Progenitor cell of endocrine pancreas (in vitro differentiated cells): Measurements from ENCODE around the gene CABP5. TPM values are rescaled to one million over a fixed set of nuclear protein-coding genes. Genes with fewer than 3 reads are reported as not detected.

Source experiments
- DNase-seq: peaks from one replicate; pipeline ENCODE4 v3.0.0; 2021; ENCODE audit warnings: low spot score; ENCODE audit not compliant: unreplicated experiment
- H3K27ac Mint-ChIP-seq: 2 replicates; pipeline ENCODE4 v1.8.0; 2021; ENCODE audit warnings: mild to moderate bottlenecking, moderate library complexity, mixed read lengths
- H3K27me3 Mint-ChIP-seq: 2 replicates; pipeline ENCODE4 v1.8.0; 2021; ENCODE audit warnings: mixed read lengths
- H3K36me3 Mint-ChIP-seq: 2 replicates; pipeline ENCODE4 v1.8.0; 2022; ENCODE audit warnings: mixed read lengths; ENCODE audit not compliant: insufficient read depth
- H3K4me1 Mint-ChIP-seq: 2 replicates; pipeline ENCODE4 v1.8.0; 2021; ENCODE audit warnings: low read depth, mixed read lengths
- H3K4me3 Mint-ChIP-seq: 2 replicates; pipeline ENCODE4 v1.8.0; 2021; ENCODE audit warnings: low read depth, mild to moderate bottlenecking, moderate library complexity, mixed read lengths
- H3K9me3 Mint-ChIP-seq: 2 replicates; pipeline ENCODE4 v1.8.0; 2021; ENCODE audit warnings: low read depth, mixed read lengths
- total RNA-seq: library from RNA; stranded (reverse); gene quantifications from 2 replicates; pipeline ENCODE4 v1.2.1, GENCODE V29; 2021
- TF ChIP-seq, protein P1 (sequence below): fragments of 200-600 bp; sonication (generic); IDR thresholded peaks from one replicate; pipeline ENCODE4 v1.5.0; 2021; ENCODE audit warnings: antibody characterized with exemption, mild to moderate bottlenecking; ENCODE audit not compliant: unreplicated experiment

CABP5 gene
- total RNA-seq, 1 donor from 2014 or later = not detected

DNA sequence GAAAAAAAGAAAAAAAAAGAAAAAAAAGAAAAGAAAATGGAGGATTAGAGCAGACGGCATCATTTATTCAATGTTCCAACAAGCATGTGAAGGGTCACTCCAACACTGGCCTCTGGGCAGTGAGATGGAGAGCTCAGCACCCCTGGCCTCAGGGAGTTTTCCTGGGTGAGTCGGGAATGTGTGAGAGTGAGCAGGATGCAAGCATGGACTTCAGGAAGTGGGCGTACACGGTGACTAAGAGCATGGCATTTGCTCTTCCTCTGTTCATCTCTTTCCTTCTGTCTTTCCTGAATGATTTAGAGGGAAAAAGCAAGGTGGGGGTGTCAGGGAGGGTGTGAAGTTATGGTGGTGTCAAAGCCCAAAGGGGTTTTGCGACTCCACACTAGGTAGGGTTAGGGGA is 682 bp upstream of the CABP5 start:
- DNase-seq = no peak
- no peaks in the 10 kb centered on the region for H3K36me3 Mint-ChIP-seq
- H3K4me3 Mint-ChIP-seq = no peak overlapping the region
- no peaks in the 10 kb centered on the region for H3K9me3 Mint-ChIP-seq
- H3K27ac Mint-ChIP-seq = no peak overlapping the region
- peaks cover 38% of the 10 kb centered on the region for H3K27me3 Mint-ChIP-seq
- H3K4me1 Mint-ChIP-seq = no peaks in the 10 kb centered on the region
- TF ChIP-seq, protein P1, sequence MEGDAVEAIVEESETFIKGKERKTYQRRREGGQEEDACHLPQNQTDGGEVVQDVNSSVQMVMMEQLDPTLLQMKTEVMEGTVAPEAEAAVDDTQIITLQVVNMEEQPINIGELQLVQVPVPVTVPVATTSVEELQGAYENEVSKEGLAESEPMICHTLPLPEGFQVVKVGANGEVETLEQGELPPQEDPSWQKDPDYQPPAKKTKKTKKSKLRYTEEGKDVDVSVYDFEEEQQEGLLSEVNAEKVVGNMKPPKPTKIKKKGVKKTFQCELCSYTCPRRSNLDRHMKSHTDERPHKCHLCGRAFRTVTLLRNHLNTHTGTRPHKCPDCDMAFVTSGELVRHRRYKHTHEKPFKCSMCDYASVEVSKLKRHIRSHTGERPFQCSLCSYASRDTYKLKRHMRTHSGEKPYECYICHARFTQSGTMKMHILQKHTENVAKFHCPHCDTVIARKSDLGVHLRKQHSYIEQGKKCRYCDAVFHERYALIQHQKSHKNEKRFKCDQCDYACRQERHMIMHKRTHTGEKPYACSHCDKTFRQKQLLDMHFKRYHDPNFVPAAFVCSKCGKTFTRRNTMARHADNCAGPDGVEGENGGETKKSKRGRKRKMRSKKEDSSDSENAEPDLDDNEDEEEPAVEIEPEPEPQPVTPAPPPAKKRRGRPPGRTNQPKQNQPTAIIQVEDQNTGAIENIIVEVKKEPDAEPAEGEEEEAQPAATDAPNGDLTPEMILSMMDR = no peak

DNA sequence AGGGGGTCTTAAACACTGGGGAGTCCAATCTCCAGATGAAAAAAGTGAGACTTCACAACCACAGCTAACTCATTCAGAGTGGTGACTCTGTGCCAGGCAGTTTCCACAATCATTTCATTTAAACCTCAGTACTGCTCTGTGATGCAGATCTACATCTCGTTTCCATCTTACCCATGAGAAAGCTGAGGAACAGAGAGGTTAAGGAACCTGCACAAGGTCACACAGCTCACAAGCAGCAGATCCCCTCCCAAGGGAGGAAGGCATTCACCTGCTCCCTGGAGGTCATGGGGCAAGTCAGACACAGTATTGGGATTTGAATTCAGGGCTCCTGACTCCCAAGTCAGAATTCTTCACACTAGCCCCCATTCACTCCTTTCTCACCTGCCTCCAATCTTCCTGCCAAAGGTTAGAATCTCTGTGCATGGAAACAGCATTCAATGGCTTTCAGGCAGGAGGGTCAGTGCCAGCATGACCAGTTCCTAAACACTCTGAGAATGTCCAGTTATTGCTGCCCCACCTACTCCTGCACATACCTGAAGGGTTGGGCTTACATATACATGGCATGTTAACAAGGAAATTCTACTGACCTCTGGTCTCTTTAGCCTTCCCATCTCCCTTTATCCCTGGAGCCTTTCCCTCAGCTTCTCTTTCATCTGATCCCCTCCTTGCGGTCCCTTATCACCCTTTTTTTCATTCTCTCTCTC is 1.9 kb downstream of the CABP5 start:
- Mint-ChIP-seq H3K27ac (no peak overlapping the region), H3K4me3 (no peak overlapping the region), H3K4me1 (no peaks in the 10 kb centered on the region), H3K27me3 (peaks cover 35% of the 10 kb centered on the region), H3K9me3 (no peaks in the 10 kb centered on the region), H3K36me3 (no peaks in the 10 kb centered on the region)
- no peak for DNase-seq
- TF ChIP-seq, protein P1 = no peak

DNA sequence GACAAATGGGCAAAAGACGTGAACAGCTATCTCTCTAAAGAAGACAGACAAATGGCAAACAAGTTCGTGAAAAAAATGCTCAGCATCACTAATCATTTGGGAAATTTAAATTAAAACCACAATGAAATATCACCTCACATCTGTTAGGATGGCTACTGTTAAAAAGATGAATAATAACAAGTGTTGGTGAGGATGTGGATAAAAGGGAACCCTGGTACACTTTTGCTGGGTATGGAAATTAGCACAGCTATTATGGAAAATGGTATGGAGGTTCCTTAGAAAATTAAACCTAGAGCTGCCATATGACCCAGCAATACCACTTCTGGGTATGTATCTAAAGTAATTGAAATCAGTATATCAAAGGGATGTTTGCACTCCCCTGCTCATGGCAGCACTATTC is 7.1 kb downstream of the CABP5 start:
- TF ChIP-seq, protein P1 = no peak
- Mint-ChIP-seq H3K27ac (no peak overlapping the region), H3K4me3 (no peak overlapping the region), H3K36me3 (no peaks in the 10 kb centered on the region), H3K9me3 (peaks cover 16% of the 10 kb centered on the region), H3K27me3 (peaks cover 41% of the 10 kb centered on the region), H3K4me1 (no peaks in the 10 kb centered on the region)
- no peak for DNase-seq

DNA sequence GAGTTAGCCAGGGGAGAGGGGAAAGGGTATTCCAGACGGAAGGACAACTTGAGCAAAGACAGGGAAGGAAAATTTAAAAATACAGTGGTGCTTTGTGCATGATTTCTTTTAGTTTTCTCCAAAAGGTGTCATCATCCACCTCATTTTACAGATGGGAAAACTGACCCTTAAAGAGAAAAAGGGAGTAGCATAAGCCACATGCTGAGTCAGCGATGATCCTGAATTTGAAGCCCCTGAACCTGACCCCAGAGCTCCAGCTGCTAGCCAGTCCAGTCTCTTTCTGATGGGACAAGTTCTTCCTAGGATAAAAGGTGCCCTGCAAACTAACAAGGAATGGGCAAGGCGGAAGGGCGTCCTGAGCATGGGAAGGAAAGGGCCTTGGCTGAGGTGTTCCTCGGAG is 10.3 kb downstream of the CABP5 start:
- H3K4me3 Mint-ChIP-seq = no peak overlapping the region
- peaks cover 36% of the 10 kb centered on the region for H3K27me3 Mint-ChIP-seq
- H3K4me1 Mint-ChIP-seq = no peaks in the 10 kb centered on the region
- TF ChIP-seq, protein P1 = no peak
- peaks cover 16% of the 10 kb centered on the region for H3K9me3 Mint-ChIP-seq
- no peak for DNase-seq
- no peaks in the 10 kb centered on the region for H3K36me3 Mint-ChIP-seq
- H3K27ac Mint-ChIP-seq = no peak overlapping the region

DNA sequence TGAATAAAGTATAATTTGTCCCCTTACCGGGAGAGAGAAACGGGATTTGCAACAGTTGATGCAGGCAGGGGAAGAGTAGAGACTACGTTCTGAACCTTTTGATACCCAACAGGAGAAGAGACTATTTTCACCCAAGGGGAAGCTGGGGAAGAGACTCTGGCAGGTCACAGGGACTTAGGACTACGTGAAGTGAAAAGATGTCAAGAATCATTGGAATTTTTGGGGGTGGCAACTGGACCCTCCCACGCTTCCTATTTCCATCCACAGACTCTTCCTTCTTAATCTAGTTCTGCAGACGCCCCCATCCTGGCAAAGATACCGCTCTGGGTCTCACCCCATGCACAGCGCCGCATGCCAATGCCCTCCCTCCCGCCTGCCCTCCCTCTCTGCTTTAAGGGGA is 13.8 kb downstream of the CABP5 start:
- TF ChIP-seq, protein P1 = no peak
- DNase-seq = no peak
- Mint-ChIP-seq H3K9me3 (no peaks in the 10 kb centered on the region), H3K4me3 (no peak overlapping the region), H3K36me3 (no peaks in the 10 kb centered on the region), H3K27ac (no peak overlapping the region), H3K27me3 (peaks cover 48% of the 10 kb centered on the region), H3K4me1 (no peaks in the 10 kb centered on the region)
